Testis (tissue), 3 donors: Measurements from ENCODE around the gene KRTAP2-4. TPM values are rescaled to one million over a fixed set of nuclear protein-coding genes. Genes with fewer than 3 reads are reported as not detected.
"Not testable (repeated sequence)": the region's sequence is repeated elsewhere in the genome, so short reads cannot be mapped to it uniquely, and the experiment has no call there.

Experiments
- DNase-seq: peaks from one replicate; pipeline ENCODE4 v3.0.0-alpha.2; 2019
- H3K27ac ChIP-seq, 2 donors: fragments of 200-600 bp; sonication (generic); one replicate each; pipeline ENCODE4 v1.5.1; 2019
- H3K27me3 ChIP-seq: fragments of 200-600 bp; sonication (generic); one replicate; pipeline ENCODE4 v1.5.1; 2019
- H3K36me3 ChIP-seq: fragments of 200-600 bp; sonication (generic); one replicate; pipeline ENCODE4 v1.5.1; 2017; ENCODE audit warnings: low read depth; ENCODE audit errors: missing control alignments
- H3K4me1 ChIP-seq: fragments of 200-600 bp; sonication (generic); one replicate; pipeline ENCODE4 v1.5.1; 2019
- H3K4me3 ChIP-seq, 2 donors: fragments of 200-600 bp; sonication (generic); one replicate each; pipeline ENCODE4 v1.5.1; 2017 to 2019
- H3K9me3 ChIP-seq: fragments of 200-600 bp; sonication (generic); one replicate; pipeline ENCODE4 v1.5.1; 2017
- POLR2A ChIP-seq: fragments of 450-650 bp; IDR thresholded peaks from one replicate; pipeline ENCODE4 v1.6.1; 2017; ENCODE audit warnings: antibody characterized with exemption, mild to moderate bottlenecking, moderate library complexity
- WGBS, 2 donors: methylation state at CpG; one replicate each; pipeline ENCODE4 v1.1.5; 2018; 5-methylcytosine and 5-hydroxymethylcytosine counted together
- intact Hi-C: fragments of 100-400 bp; cut with DNase I; formaldehyde crosslinking; loops from one replicate; pipeline ENCODE4 v1.15.1; 2023; ENCODE audit warnings: low total_unique reads
- polyA plus RNA-seq: library from polyadenylated mRNA; stranded (reverse); fragments of 350-450 nt; fragmentation: Illumina TruSeq; extraction: RNeasy Lipid Tissue Mini Kit (QIAGEN cat#74804); gene quantifications from one replicate; pipeline ENCODE4 v1.2.3, GENCODE V29; 2014; ENCODE audit warnings: low read depth, low replicate concordance; ENCODE audit not compliant: insufficient read depth
- total RNA-seq, 2 donors: library from RNA; depleted of rRNA; stranded (reverse); fragments of >200 nt; gene quantifications; one replicate each; pipeline ENCODE4 v1.2.3, GENCODE V29; 2016
- TF ChIP-seq, protein P1 (sequence below), 3 experiments: fragments of 450-650 bp in 2 of 3; fragments of 200-600 bp in 1 of 3; sonication (generic) in 1 of 3; IDR thresholded peaks; one replicate each; pipeline ENCODE4 v1.5.1; 2016 to 2019; ENCODE audit warnings: antibody characterized with exemption in 3 of 3, mild to moderate bottlenecking in 2 of 3, moderate library complexity in 1 of 3

KRTAP2-4 gene
- total and polyA plus RNA-seq, 3 donors from 2014 or later = not detected

DNA sequence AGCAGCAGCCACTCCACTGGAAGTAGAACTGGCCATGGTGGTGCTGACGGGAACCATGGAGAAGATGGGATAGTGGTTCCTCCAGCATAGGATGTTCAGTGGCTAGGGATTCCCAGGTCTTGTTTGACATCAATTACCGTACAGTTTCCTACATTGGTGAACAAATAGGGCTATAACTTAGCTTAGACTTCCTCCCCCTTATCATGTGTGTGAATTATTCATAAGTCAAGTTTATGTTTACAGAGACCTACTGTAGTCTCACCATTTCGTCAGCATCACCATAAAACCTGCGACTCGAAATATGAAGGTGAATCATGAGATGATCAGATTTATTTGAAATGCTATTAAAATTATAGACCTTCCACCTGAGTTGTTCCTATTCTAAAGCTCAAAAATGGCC lies 6.9 kb downstream of the KRTAP2-4 start:
- TF ChIP-seq, protein P1, sequence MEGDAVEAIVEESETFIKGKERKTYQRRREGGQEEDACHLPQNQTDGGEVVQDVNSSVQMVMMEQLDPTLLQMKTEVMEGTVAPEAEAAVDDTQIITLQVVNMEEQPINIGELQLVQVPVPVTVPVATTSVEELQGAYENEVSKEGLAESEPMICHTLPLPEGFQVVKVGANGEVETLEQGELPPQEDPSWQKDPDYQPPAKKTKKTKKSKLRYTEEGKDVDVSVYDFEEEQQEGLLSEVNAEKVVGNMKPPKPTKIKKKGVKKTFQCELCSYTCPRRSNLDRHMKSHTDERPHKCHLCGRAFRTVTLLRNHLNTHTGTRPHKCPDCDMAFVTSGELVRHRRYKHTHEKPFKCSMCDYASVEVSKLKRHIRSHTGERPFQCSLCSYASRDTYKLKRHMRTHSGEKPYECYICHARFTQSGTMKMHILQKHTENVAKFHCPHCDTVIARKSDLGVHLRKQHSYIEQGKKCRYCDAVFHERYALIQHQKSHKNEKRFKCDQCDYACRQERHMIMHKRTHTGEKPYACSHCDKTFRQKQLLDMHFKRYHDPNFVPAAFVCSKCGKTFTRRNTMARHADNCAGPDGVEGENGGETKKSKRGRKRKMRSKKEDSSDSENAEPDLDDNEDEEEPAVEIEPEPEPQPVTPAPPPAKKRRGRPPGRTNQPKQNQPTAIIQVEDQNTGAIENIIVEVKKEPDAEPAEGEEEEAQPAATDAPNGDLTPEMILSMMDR (IDR thresholded peaks at IDR 0.05) = no peak
- no peak for TF ChIP-seq POLR2A
- 83 to 96% methylated on average over 5 of the region's 5 CpGs for WGBS, 2 donors
- Histone ChIP-seq H3K9me3 (no peaks in the 10 kb centered on the region), H3K4me3 (no peak overlapping the region), H3K27me3 (no peaks in the 10 kb centered on the region), H3K27ac (no peak overlapping the region), H3K36me3 (no peaks in the 10 kb centered on the region), H3K4me1 (no peaks in the 10 kb centered on the region)
- intact Hi-C loops = no loop called here
- DNase-seq = no peak

DNA sequence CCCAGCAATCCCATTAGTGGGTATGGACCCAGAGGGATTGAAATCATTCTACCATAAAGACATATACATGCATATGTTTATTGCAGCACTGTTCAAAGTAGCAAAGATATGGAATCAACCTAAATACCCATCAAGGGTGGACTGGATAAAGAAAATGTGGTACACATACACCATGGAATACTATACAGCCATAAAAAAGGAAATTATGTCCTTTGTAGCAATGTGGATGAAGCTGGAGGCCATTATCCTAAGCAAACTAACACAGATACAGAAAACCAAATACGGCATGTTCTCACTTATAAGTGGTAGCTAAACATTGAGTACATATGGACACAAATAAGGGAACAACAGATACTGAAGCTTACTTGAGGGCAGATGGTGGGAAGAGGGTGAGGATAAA lies 8.1 kb downstream of the KRTAP2-4 start:
- 84 to 97% methylated on average over 1 of the region's 1 CpG for WGBS, 2 donors
- no peaks in the 10 kb centered on the region for H3K9me3 ChIP-seq

GRCh38 chr17:41055130-41055529 lies 10.5 kb downstream of the KRTAP2-4 start, which contains the start of gene KRTAP2-2:
TSS of gene KRTAP2-2 (minus strand) at chr17:41055230. CDS start at chr17:41055211, 19 bp downstream.
- 27 to 34% methylated on average over 1 to 3 of the region's 6 CpGs for WGBS, 2 donors
- intact Hi-C loops, H3K27me3 ChIP-seq, H3K4me1 ChIP-seq, H3K4me3 ChIP-seq, H3K27ac ChIP-seq, DNase-seq, H3K36me3 ChIP-seq, H3K9me3 ChIP-seq: not testable (repeated sequence)

More for the DNA sequence above, 8.1 kb downstream of the KRTAP2-4 start:
- no peaks in the 10 kb centered on the region for H3K27me3 ChIP-seq
- intact Hi-C loops = no loop called here
- no peak for DNase-seq
- no peaks in the 10 kb centered on the region for H3K36me3 ChIP-seq
- H3K4me3 ChIP-seq = no peak overlapping the region
- H3K27ac ChIP-seq = no peak overlapping the region
- H3K4me1 ChIP-seq = no peaks in the 10 kb centered on the region
- TF ChIP-seq, protein P1 (IDR thresholded peaks at IDR 0.05) = no peak
- no peak for TF ChIP-seq POLR2A

GRCh38 chr17:41054556-41054955 lies 11.1 kb downstream of the KRTAP2-4 start:
- H3K4me3 ChIP-seq, intact Hi-C loops, DNase-seq, H3K27ac ChIP-seq, H3K9me3 ChIP-seq, H3K27me3 ChIP-seq, H3K4me1 ChIP-seq, H3K36me3 ChIP-seq: not testable (repeated sequence)
- WGBS, 2 donors = 56 to 77% methylated on average over 2 to 7 of the region's 9 CpGs

GRCh38 chr17:41054025-41054424 lies 11.7 kb downstream of the KRTAP2-4 start:
- H3K27ac ChIP-seq = no peak overlapping the region
- DNase-seq = no peak
- H3K27me3 ChIP-seq = no peaks in the 10 kb centered on the region
- H3K4me3 ChIP-seq = no peak overlapping the region
- no peak for TF ChIP-seq POLR2A
- TF ChIP-seq, protein P1 (IDR thresholded peaks at IDR 0.05) = no peak
- H3K4me1 ChIP-seq = no peaks in the 10 kb centered on the region
- H3K9me3 ChIP-seq = no peaks in the 10 kb centered on the region
- intact Hi-C loops = no loop called here
- H3K36me3 ChIP-seq = no peaks in the 10 kb centered on the region
- 90 to 96% methylated on average over 4 of the region's 4 CpGs for WGBS, 2 donors

DNA sequence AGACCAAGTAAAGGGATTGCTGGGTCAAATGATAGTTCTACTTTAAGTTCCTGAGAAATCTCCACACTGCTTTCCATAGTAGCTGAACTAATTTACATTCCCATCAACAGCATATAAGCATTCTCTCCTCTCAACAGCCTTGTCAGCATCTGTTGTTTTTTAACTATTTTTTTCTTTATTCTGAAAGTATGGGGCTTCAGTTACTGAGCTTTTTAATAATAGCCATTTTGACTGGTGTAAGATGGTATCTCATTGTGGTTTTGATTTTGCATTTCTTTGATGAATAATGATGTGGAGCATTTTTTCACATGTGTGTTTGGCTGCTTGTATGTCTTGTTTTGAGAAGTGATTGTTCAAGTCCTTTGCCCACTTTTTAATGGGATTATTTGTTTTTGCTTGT lies 13.1 kb downstream of the KRTAP2-4 start:
- intact Hi-C loops = no loop called here

More for the DNA sequence above, 13.1 kb downstream of the KRTAP2-4 start:
- H3K27ac ChIP-seq = no peak overlapping the region
- no peaks in the 10 kb centered on the region for H3K9me3 ChIP-seq
- H3K27me3 ChIP-seq = no peaks in the 10 kb centered on the region
- H3K36me3 ChIP-seq = no peaks in the 10 kb centered on the region
- no peak overlapping the region for H3K4me3 ChIP-seq
- DNase-seq = no peak
- H3K4me1 ChIP-seq = no peaks in the 10 kb centered on the region
- no peak for TF ChIP-seq POLR2A
- TF ChIP-seq, protein P1 (IDR thresholded peaks at IDR 0.05) = no peak
